ENCODE data around the gene U2SURP.

The U2SURP gene

DNA sequence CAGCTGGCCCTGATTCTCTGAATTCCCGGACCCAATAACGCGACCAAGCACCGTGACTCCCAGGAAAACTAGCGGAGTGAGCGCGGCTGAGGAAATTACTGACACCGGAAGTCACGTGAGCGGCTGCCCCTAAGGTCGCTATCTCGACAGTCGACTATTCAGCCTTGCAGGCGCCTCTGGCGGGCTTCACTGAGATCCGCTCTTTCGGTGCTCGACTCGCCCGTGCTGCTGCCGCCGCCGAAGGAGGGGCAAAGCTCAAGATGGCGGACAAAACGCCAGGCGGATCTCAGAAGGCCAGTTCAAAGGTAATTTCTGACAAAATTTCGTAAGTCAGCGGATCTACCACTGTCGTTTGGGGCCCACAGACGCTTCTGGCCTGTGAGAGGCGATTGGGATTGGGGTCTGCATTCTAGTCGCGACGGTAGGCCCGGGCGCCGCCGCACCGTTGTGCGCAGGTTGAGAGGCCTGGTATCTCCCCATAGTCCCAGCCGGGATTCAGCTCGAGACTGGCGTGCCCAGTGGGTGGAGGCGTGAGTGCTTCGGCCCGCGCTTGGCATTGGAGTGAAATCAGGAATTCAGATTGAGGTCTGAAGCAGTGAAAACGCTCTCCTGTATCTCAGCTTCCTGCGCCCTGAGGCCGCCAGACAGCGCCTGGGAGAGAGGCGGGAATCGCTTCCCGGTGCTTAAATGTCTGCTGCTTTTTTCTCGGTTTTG, at the start of gene U2SURP:
U2SURP (plus strand) TSS at position 202 of the 714 bp plus-strand sequence; CDS start at position 261, 59 bp downstream.
- DNase-seq (ENCODE audit: low read depth), result peak; percentile 70

DNA sequence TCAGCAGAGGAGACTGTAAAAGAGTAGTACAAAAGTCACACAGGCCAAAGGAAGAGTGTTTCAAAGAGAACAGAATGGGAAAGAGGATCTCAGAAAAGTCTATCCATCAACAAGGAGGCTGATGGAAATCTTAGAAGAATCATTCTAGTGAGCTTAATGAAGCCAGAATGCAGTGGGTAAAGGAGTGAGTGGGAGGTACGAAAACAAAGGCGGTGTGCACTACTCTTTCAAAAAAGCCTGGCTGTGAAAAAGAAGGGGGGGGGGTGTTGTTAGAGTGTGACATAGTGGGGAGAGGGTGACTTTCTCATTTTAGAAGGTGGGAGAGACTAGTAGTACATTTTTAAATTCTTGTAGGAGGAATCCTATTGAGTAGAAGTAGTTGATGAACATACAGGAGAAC, 49.6 kb upstream of the U2SURP start:
- no peak for DNase-seq (ENCODE audit: low read depth)

DNA sequence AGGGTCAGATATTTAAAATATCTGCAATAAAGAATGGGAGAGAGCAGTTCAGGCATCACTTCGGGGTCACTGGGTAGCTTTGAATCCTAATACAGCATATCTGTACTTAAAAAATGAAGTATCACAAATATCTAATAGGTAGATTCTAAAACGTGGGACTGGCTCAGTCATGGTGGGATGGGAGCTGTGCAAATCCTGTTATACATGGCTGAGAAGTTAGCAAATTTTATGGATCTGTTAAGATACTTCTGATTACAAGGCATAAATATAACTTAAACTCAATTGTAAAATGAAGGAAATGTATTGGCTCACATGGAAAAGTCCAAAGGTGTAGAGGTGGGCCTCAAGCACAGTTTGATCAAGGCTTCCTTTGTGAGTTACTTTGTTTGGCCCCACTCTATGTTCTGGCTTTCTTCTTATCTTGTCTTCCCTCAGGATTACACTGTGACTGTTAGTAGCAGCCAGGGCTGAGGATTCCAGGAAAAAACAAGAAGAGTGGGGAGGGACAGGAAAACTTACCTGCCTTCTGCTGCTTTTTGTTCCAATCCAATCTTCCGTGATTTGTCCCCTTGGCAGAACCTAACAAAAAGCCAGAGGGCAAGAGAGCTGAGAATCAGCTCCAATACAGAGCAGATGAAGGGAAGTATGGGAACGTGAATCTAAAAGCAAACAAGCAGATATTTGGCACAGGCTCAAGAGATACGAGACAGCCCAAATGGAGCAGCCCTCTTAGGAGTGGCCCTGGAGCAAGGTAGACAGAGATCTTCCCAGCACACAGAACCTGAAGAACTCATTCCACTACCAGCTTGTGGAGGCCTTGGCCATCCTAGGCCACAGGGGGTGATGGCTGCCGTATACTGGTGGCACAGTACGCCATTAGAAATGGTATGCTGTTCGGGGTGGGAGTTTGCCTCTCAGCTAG, 48.8 kb upstream of the U2SURP start:
- DNase-seq (ENCODE audit: low read depth), result no peak

DNA sequence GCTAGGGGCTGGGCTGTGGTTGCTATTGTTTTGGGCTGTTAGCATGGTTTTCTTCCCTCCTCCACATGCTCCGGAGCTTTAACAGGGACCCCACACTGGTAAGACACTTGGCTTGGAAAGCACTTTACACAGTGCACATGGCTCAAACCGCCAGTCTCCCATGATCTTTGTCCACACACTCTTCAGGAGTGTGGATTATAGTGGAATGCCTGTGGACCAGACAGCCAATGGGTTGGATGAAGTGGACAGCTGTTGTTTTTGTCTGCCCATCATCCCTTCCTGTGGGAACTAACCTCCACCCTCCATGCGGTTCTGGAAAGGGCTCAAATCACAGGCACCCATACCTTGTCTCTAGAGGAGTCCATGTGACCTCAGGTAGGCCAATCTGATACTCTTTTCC, 47.9 kb upstream of the U2SURP start:
- no peak for DNase-seq (ENCODE audit: low read depth)

DNA sequence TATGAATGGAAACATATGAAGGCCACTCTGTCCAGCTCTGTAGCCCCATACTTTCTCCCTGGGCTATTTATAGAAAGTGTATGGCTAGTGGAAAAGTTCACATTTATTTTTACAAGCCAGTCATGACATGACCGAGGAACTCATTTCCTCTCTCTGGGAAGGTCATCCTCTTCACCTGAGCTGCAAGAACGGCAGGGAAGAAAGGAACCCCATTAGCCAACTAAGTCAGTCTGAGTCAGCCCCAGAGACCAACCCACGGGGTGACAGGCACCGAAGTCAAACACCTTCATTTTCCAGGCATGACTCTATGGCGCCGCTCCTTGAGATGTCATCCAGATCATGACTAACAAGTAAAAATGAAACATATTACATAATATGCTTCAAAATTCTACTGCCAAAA, 42.7 kb upstream of the U2SURP start:
- no peak for DNase-seq (ENCODE audit: low read depth)

DNA sequence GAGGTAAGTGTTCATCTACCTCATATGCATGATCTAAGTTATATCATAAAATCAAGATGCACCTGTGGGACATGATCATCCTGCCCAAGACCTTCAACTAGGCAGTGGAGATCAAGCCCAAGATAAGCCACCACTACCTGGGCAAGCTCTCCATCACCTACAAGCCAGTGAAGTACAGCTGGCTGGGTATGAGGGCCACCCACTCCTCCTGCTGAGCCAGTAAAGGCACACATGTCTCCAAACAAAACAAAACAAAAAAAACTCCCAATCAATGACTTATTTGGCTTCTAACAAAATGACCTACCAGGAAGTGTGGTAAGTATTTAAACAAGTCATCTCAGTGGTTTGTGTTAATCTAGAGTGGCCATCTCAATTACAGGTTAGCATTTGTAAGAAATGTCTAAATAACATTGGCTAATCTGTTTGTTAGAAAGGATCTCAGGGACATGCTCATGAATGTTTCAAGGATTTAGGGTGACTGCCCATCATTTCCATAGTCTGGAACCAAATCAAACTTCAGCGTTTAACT, 41.0 kb upstream of the U2SURP start:
- DNase-seq (ENCODE audit: low read depth), result no peak

DNA sequence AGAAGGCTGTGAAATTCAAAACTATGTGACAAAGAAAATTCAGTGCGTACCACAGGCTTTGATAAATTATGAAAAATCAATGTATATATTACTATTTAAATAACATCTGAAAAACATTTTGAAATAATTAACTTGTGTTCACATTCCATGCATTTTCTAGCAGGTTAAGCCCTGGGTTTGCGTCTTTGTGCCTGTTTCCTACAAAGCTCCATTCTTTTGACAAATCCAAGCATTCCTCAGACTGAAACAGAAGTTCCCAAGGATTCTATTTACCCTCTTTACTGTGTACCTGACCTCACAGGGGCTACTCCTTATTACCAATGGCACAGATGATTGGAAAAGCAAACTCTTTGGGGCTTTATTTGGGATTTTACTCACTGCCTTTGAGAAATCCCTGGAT, 39.8 kb upstream of the U2SURP start:
- no peak for DNase-seq (ENCODE audit: low read depth)

DNA sequence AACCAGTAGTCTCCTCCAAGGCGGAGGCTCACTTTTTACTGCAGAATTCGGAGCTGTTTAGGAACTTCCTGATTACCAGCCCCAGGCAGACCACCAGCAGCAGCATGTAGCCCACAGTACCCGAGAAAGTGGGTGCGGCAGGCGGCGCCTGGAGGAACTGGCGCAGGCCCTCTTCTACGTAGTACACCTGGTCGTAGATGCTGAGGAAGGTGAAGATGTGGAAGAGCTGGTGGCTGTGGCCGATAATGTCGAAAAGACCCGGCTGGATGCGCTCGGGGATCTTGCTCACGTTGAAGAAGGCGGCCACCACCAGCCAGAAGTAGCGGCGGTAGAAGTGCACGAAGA, 39.2 kb upstream of the U2SURP start:
- no peak for DNase-seq (ENCODE audit: low read depth)

DNA sequence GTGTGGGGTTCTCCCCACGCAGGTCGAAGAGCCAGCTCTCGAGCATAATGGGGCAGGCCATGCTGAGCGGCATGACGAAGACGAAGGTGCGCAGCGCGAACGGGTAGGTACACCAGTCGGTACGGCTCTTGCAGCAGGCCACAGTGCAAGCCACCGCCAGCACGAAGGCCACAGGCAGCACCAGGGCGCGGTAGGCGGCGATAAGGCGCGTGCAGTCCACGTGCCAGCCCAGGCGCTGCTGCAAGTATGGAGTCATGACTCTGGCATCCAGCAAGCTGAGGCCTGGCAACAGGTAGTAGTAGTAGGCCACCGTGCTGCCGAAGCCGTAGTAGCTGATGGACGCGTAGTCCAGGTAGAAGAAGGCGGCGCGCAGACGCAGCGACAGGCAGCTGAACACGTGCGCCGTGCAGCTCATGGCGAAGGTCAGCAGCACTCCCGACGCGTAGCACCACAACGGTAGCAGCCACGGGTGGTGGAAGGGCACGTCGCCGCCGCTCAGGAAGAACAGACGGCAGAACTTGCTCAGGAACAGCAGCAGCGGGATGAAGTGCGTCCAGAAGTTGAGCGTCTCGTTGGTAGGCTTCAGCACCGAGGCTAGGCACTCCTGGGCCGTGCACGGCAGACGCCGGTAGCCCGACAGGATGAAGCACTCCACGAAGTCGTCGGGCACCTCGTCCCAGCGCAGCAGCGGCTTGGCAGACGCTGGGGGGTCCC, 38.7 kb upstream of the U2SURP start:
- DNase-seq (ENCODE audit: low read depth), result no peak

DNA sequence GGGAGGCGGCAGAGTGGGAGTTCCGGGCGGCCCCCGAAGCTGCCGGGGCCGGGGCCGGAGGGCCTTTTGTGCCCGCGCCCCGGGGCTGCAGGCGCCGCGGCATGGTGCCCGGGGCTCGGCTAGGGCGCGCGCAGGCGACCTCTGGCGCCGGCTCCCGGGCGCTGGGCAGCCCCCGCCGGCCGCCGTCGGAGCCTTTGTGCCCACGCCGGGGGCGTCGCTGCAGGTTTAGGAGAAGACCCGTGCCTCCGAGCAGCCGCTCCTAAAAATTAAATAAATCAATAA, 38.2 kb upstream of the U2SURP start:
- no peak for DNase-seq (ENCODE audit: low read depth)

DNA sequence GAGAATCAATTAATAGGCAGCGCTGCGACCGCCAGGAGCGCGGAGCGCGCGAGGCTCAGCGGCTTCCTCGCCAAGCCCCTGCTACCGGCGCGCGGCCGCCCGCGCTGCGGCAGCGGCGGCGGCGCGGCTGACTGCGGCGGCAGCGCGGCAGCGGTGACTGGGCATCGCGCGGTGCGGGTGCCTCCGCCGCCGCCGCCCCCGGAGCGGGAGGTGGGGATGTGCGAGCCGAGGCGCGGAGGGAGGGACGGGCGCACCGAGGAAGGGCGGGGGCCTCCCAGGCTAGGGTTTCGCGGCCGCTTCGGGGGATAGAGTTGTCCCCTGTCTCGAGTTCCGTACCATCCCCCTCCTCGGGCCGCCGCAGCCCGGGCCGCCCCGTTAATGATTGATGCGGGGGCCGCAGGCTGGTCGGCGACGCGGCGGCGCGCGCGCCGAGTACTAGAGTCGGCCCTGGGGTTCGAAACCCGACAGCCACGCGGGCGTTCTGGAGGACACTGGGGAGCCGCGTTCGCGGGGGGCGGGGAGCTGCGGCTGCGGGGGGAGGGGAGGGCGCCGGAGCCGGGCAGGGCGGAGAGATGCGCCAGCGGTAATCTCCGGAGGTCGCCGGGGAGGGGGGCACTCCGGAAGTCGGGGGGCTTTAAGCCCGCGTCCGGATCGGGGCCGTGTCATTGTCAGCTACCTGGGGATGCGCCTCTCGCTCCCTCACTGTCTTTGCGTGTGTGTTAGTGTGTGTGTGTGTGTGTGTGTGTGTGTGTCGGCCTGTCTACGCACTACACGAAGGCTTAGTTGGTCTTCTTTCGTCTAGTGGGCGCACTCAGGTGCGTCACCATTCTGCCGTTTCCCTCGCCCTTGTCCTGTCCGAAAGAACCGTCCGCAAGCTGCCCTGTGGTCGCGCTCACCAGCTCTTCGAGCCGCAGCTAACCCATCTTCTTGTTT, 37.6 kb upstream of the U2SURP start, which contains the start of gene PAQR9:
PAQR9 (minus strand) TSS at position 159 of the 933 bp plus-strand sequence. CDS start 338 bp downstream, outside the sequence.
- no peak for DNase-seq (ENCODE audit: low read depth)

DNA sequence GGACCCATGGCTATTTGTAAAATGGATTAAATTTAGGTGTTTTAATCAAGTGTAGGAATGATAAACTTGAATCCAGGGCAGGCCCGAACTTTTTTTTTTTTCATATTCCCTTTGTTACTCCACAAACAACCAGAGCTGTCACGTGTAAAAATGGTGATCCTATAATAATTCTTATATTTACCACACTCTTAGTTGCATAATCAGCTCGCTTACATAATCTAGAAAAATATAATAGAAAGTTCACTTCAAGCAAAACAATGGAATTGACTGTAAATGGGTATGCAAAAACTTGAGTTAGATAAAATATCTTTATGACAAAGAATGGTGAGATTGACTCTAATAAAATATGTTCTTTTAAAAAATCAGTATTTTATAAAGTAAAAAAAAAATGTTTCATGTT, 35.8 kb upstream of the U2SURP start:
- no peak for DNase-seq (ENCODE audit: low read depth)

DNA sequence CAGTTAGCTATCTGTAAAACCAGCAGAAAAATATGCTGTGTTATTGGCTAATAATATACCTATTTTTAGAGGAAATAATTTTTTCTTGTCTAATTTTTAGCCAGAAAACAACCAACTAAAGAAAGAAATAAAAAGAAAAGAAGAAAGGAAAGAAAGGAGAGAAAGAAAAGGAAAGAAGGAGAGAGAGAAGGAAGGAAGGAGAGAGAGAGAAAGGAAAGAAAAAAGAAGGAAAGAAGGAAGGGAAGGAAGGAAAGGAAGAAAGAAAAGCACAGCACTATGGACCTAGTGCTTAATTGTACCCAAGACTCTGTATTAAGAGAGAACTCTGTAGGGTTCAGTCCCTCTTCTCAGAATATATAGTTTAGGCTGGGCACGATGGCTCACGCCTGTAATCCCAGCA, 34.6 kb upstream of the U2SURP start:
- DNase-seq (ENCODE audit: low read depth), result no peak

DNA sequence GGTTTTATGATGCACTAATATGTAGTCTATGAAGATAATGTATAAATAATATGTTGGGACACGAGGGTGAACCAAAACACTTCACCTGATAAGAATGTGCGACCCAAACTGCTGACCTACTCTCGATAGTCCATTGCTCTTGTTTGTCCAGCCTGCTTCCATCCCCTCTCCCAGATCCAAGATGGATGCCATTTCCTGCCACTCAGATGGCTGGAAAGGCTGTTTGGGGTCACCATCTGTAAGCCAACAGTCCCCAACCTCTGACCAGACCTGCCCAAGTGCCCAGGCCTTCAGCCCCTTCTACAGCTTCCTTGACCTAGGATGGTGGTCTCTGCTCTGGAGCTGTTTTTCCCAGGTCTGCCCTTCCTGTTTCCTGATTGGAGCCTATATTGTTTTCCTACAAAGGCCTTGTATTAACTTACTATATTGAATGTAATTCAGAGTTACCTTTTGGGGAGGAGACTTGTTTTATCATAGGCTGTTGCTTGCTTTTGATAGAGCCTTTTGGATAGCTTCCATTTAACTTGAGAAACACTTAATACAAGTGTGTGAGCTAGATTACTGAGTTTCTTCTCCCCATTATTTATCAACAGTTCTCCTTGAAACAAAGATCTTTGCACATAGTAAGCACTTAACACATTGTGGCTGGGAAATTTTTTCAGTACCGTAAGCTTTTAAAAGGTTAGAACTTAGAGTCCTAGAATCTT, 32.9 kb upstream of the U2SURP start:
- no peak for DNase-seq (ENCODE audit: low read depth)

DNA sequence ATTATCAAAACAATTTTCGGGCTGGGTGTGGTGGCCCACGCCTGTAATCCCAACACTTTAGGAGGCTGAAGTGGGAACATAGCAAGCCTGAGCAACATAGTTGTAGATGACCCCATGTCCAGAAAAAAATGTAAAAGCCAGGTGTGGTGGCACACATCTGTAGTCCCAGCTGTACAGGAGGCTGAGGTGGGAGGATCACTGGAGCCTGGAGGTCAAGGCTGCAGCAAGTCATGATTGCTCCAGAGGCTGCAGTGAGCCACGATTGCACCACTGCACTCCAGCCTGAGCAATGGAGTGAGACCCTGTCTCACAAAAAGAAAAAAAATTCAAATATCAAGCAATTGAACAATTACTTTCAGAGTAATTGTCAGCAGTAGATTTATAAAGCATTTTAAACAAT, 29.9 kb upstream of the U2SURP start:
- DNase-seq (ENCODE audit: low read depth), result no peak

DNA sequence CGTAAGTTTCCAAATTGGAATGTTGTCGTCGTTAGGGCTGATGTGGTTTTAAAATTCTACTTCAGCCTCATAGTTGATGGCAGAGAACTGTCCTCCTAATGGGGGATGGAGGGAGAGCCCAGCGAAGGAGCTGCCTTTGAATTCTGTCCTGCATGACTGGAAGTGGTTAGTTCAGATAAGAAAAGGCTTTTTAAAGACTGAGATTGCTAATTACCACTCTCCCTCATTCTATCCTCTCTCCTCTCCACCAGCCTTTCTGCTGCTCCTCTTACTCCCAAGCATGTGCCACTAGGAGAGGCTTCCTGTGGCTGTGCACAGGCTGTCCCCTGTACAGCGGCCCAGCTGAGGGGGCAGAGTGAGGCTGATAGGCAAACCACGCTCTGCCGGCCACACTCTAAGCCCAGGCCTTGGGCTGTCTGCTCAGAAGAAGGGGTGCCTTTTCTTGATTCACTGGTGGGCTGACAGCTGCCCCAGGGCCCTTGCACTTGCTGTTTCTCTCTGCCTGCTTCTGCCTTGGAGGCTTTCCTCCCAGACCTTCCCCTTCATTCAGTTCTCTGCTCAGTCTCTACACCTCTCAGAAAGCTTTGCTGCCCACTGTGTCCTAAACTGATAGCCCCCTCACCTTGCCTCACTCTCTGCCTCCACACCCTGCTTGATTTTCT, 29.1 kb upstream of the U2SURP start:
- DNase-seq (ENCODE audit: low read depth), result no peak

DNA sequence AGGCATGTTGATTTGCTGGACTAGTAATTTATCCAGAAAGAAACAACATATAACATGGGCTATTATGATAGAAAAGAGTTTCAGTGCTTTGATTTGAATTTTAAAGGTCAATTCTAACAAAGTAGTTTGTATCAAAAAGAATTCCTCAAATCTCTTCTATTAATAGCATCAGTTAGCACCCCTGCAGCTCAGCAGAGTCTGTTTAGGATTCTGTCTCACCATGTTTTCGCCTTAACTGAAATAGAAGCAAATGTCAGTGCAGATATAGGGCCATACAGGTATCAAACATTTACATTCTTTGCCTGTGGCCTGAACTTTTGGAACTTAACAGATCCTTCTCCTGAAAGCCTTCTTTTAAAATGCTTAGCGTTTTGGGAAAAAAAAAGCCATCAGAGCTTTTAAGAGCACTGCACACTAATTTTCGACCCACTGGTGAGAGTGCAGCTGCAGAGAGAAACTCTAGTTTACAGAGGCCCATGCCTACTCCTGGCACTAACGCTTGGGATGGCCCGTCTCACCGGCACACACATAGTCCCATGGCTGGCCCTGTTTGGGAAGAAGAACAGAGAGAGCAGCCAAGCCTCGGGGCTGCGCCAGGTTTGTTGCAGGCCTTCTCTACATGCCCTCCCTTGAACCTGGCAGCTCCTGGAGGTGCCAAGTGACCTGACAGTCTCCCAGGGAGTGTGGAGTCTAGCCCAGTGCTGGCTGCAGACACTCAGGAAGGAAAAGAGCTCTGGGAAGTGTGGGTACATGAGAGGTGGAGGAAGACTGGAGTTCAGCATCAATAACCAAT, 28.0 kb upstream of the U2SURP start:
- DNase-seq (ENCODE audit: low read depth), result no peak

DNA sequence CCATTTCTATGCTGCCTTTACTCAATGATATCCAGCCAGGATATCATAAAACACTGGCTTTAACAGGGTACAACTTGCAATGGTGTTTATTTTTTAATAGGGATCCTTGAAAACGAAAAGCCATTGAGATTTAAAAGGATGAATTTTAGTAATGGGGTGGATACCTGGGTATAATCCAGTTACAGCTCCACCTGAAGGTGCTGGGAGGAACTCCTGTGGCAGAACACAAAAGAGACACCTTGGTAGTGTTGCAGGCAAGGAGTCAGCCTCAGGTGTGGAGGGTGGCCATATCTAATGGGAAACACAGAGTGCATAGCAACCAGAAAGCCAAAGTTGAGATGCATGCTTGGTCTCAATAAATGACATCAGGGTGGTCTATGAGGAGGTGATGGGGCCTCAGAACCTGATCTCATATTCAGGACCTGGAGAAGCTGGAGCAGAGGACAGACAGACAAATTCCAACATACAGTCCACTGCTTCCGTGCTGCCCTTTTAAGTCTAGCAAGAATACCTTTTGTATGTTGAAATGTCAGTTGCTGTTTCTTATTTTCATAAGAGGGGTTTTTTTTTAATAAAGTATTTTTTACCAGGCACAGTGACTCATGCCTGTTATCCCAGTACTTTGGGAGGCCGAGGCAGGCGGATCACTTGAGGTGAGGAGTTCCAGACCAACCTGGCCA, 25.9 kb upstream of the U2SURP start:
- no peak for DNase-seq (ENCODE audit: low read depth)
